SK-N-SH (cell line): ENCODE data around the gene ATP6V1B1. TPM values are rescaled to one million over a fixed set of nuclear protein-coding genes. Genes with fewer than 3 reads are reported as not detected.

Experiments used
- CTCF ChIA-PET: fragments of 300-600, 350-600 bp; formaldehyde crosslinking; extraction: SDS; loops from one replicate; lab custom pipeline; 2021; lab: Yijun Ruan, JAX
- POLR2A ChIA-PET: fragments of 350-600 bp; sonication (Branson Sonifier 250); formaldehyde crosslinking; extraction: SDS; loops from one replicate; lab custom pipeline; 2020; ENCODE audit warnings: antibody characterized with exemption, inconsistent platforms; lab: Yijun Ruan, JAX
- DNase-seq: peaks from one replicate; pipeline ENCODE4 v3.0.0; 2012
- H2AFZ ChIP-seq: fragments of 200-600 bp; sonication (generic); 2 replicates; pipeline ENCODE4 v1.8.1; 2016; ENCODE audit warnings: antibody characterized with exemption, mild to moderate bottlenecking, low read depth
- H3F3A ChIP-seq: fragments of 200-600 bp; sonication (generic); replicated peaks from 2 replicates; pipeline ENCODE3; 2016; ENCODE audit warnings: antibody characterized with exemption, mild to moderate bottlenecking; ENCODE audit not compliant: insufficient read depth
- H3K27ac ChIP-seq, 2 experiments: fragments of 200-500 bp in 1 of 2; fragments of 200-600 bp in 1 of 2; sonication (Bioruptor generic) in 1 of 2; sonication (generic), shearing (Covaris generic) in 1 of 2; 2 replicates each; pipeline versions ENCODE4 v1.5.1 to v1.6.1; 2014 to 2016; ENCODE audit warnings: low read depth in 2 of 2, inconsistent platforms in 1 of 2, low read length in 1 of 2, mild to moderate bottlenecking in 1 of 2, mixed read lengths in 1 of 2
- H3K27me3 ChIP-seq: fragments of 200-600 bp; sonication (generic), shearing (Covaris generic); 2 replicates; pipeline ENCODE4 v1.6.1; 2016; ENCODE audit warnings: mixed run types; ENCODE audit not compliant: insufficient read depth
- H3K36me3 ChIP-seq, 2 experiments: fragments of 200-500 bp in 1 of 2; fragments of 200-600 bp in 1 of 2; sonication (Bioruptor generic) in 1 of 2; sonication (generic) in 1 of 2; replicated peaks in 1 of 2; 2 replicates each; pipeline versions ENCODE3 to v1.5.1; 2014 to 2016; ENCODE audit warnings: low read length in 1 of 2, mild to moderate bottlenecking in 1 of 2; ENCODE audit not compliant: insufficient read depth in 2 of 2, control insufficient read depth in 1 of 2
- H3K4me1 ChIP-seq, 2 experiments: fragments of 200-500 bp in 1 of 2; fragments of 200-600 bp in 1 of 2; sonication (Bioruptor generic) in 1 of 2; sonication (generic), shearing (Covaris generic) in 1 of 2; 2 replicates each; pipeline versions ENCODE4 v1.5.1 to v1.6.1; 2014 to 2016; ENCODE audit warnings: low read depth in 1 of 2, low read length in 1 of 2, mixed run types in 1 of 2; ENCODE audit not compliant: insufficient read depth in 2 of 2, control insufficient read depth in 1 of 2
- H3K4me2 ChIP-seq: fragments of 200-600 bp; sonication (generic), shearing (Covaris generic); 2 replicates; pipeline ENCODE4 v1.6.1; 2017; ENCODE audit warnings: mixed run types
- H3K4me3 ChIP-seq, 2 experiments: fragments of 200-500 bp in 1 of 2; fragments of 200-600 bp in 1 of 2; sonication (Bioruptor generic) in 1 of 2; sonication (generic), shearing (Covaris generic) in 1 of 2; 2 replicates each; pipeline versions ENCODE4 v1.5.1 to v1.8.1; 2014 to 2016; ENCODE audit warnings: low read depth in 2 of 2, inconsistent platforms in 1 of 2, low read length in 1 of 2, mild to moderate bottlenecking in 1 of 2, mixed read lengths in 1 of 2, moderate library complexity in 1 of 2
- H3K79me2 ChIP-seq: fragments of 200-600 bp; sonication (generic); 2 replicates; pipeline ENCODE4 v1.8.1; 2017; ENCODE audit warnings: mild to moderate bottlenecking; ENCODE audit not compliant: insufficient read depth
- H3K9ac ChIP-seq: fragments of 200-600 bp; sonication (generic); 2 replicates; pipeline ENCODE4 v1.6.1; 2017; ENCODE audit warnings: mixed run types
- H3K9me2 ChIP-seq: fragments of 200-600 bp; sonication (generic); 2 replicates; pipeline ENCODE4 v1.6.1; 2017; ENCODE audit warnings: mixed run types
- H3K9me3 ChIP-seq: fragments of 200-600 bp; sonication (generic); 2 replicates; pipeline ENCODE4 v1.6.1; 2017; ENCODE audit warnings: mixed run types, mild to moderate bottlenecking, moderate library complexity
- H4K20me1 ChIP-seq: fragments of 200-600 bp; sonication (generic); 2 replicates; pipeline ENCODE4 v1.6.1; 2017; ENCODE audit warnings: mild to moderate bottlenecking, mixed run types; ENCODE audit not compliant: insufficient read depth
- ELF1 ChIP-seq: IDR thresholded peaks from 2 replicates; pipeline ENCODE4 v1.4.0; 2012
- EP300 ChIP-seq, 2 experiments: IDR thresholded peaks; 2 replicates each; pipeline versions ENCODE4 v1.4.0 to v1.6.1; 2012; ENCODE audit warnings: borderline replicate concordance in 1 of 2, low read depth in 1 of 2, low read length in 1 of 2
- EZH2phosphoT487 ChIP-seq: fragments of 200-600 bp; sonication (generic); IDR thresholded peaks from 2 replicates; pipeline ENCODE4 v1.6.1; 2017; ENCODE audit warnings: low read depth, mixed run types, mild to moderate bottlenecking, antibody characterized with exemption, moderate library complexity, borderline replicate concordance
- FOSL2 ChIP-seq: IDR thresholded peaks from 2 replicates; pipeline ENCODE4 v1.4.0; 2012; ENCODE audit warnings: low read depth, mild to moderate bottlenecking, moderate library complexity, borderline replicate concordance
- FOXJ3 ChIP-seq: sonication (generic); formaldehyde crosslinking; IDR thresholded peaks from 2 replicates; pipeline ENCODE4 v1.5.1; 2020; ENCODE audit warnings: mild to moderate bottlenecking, missing genetic modification reagents
- FOXM1 ChIP-seq: IDR thresholded peaks from 2 replicates; pipeline ENCODE4 v1.4.0; 2012; ENCODE audit warnings: low read depth, mild to moderate bottlenecking
- MAX ChIP-seq: IDR thresholded peaks from 2 replicates; pipeline ENCODE4 v1.4.0; 2012; ENCODE audit warnings: low read depth
- MEF2A ChIP-seq: IDR thresholded peaks from 2 replicates; pipeline ENCODE4 v1.4.0; 2012; ENCODE audit warnings: low read depth, borderline replicate concordance
- MXI1 ChIP-seq: IDR thresholded peaks from 2 replicates; pipeline ENCODE4 v1.6.1; 2012; ENCODE audit warnings: mild to moderate bottlenecking, low read depth, low read length, improper control_type of control experiment
- NFIC ChIP-seq: IDR thresholded peaks from 2 replicates; pipeline ENCODE4 v1.4.0; 2012; ENCODE audit warnings: borderline replicate concordance
- NRF1 ChIP-seq: IDR thresholded peaks from 2 replicates; pipeline ENCODE4 v1.6.1; 2012; ENCODE audit warnings: low read depth, mild to moderate bottlenecking, low read length
- PBX3 ChIP-seq: IDR thresholded peaks from 2 replicates; pipeline ENCODE4; 2012
- POLR2AphosphoS5 ChIP-seq: IDR thresholded peaks from 2 replicates; pipeline ENCODE4 v1.6.1; 2012; ENCODE audit warnings: low read depth, low read length
- RAD21 ChIP-seq: IDR thresholded peaks from 2 replicates; pipeline ENCODE4 v1.6.1; 2012; ENCODE audit warnings: mild to moderate bottlenecking, low read length
- RCOR1 ChIP-seq: fragments of 150-350 bp; IDR thresholded peaks from 2 replicates; pipeline ENCODE4 v1.6.1; 2017; ENCODE audit warnings: antibody characterized with exemption, low read length
- RFX5 ChIP-seq: IDR thresholded peaks from 2 replicates; pipeline ENCODE4 v1.6.1; 2012; ENCODE audit warnings: mild to moderate bottlenecking, improper control_type of control experiment, low read length
- RXRA ChIP-seq: IDR thresholded peaks from 2 replicates; pipeline ENCODE4 v1.4.0; 2012; ENCODE audit warnings: low read depth, mild to moderate bottlenecking, borderline replicate concordance
- SIN3A ChIP-seq: IDR thresholded peaks from 2 replicates; pipeline ENCODE4 v1.6.1; 2012; ENCODE audit warnings: low read depth, mild to moderate bottlenecking, low read length, moderate library complexity, borderline replicate concordance
- SMC3 ChIP-seq: IDR thresholded peaks from 2 replicates; pipeline ENCODE4 v1.6.1; 2012; ENCODE audit warnings: low read depth, low read length, improper control_type of control experiment
- TAF1 ChIP-seq: IDR thresholded peaks from 2 replicates; pipeline ENCODE4 v1.6.1; 2012; ENCODE audit warnings: low read depth, mild to moderate bottlenecking, low read length, moderate library complexity, borderline replicate concordance
- TEAD4 ChIP-seq: IDR thresholded peaks from 2 replicates; pipeline ENCODE4 v1.4.0; 2012; ENCODE audit warnings: mild to moderate bottlenecking, borderline replicate concordance; ENCODE audit not compliant: insufficient read depth
- WGBS: methylation state at CpG from one replicate; pipeline ENCODE4 v1.1.6; 2017; ENCODE audit warnings: low lambda C conversion rate; 5-methylcytosine and 5-hydroxymethylcytosine counted together
- polyA plus RNA-seq, 3 experiments: library from polyadenylated mRNA; depleted of rRNA; stranded (reverse); fragments of >200 nt; gene quantifications; 2 replicates each; pipeline ENCODE4 v1.2.3, GENCODE V29; 2012

The ATP6V1B1 gene
- polyA plus RNA-seq, 1 of the 3 experiments (the other 2 are of a cell fraction) = 4.9 TPM

GRCh38 chr2:70890469-70891065, 45.1 kb upstream of the ATP6V1B1 start:
- no peaks in the 10 kb centered on the region for H3K27me3 ChIP-seq
- no peak for DNase-seq
- CTCF ChIA-PET = interaction anchor here (0.8 to 3.4 kb wide), 4 partner anchors 19 to 105 kb away, joined by 3 to 18 read pairs (median 4); no protein-coding TSS in a partner anchor

GRCh38 chr2:70891572-70892357, 43.9 kb upstream of the ATP6V1B1 start:
- WGBS = 71% methylated on average over 9 of the region's 9 CpGs

More at GRCh38 chr2:70890469-70891065, 45.1 kb upstream of the ATP6V1B1 start:
- no peak overlapping the region for H2AFZ ChIP-seq
- TF ChIP-seq MXI1 = no peak
- no peak for TF ChIP-seq EP300 (IDR thresholded peaks at IDR 0.05; ENCODE audit: borderline replicate concordance in 1 of 2, low read depth in 1 of 2, low read length in 1 of 2)
- no peak for TF ChIP-seq POLR2AphosphoS5
- TF ChIP-seq, all 33 proteins: peak for 0
- Histone ChIP-seq H3K4me1 (no peaks in the 10 kb centered on the region), H3K9me2 (no peaks in the 10 kb centered on the region), H3K4me3 (no peak overlapping the region), H3K9ac (no peak overlapping the region), H3K36me3 (no peaks in the 10 kb centered on the region), H3K9me3 (no peaks in the 10 kb centered on the region), H3K4me2 (no peak overlapping the region), H3F3A (no peaks in the 10 kb centered on the region), H3K27ac (no peak overlapping the region), H3K79me2 (no peaks in the 10 kb centered on the region), H4K20me1 (no peaks in the 10 kb centered on the region)
- POLR2A ChIA-PET = no interaction called here
- 67% methylated on average over 4 of the region's 5 CpGs for WGBS

GRCh38 chr2:70892750-70893149, 43.0 kb upstream of the ATP6V1B1 start:
- ChIA-PET POLR2A (no interaction called here), CTCF (interaction anchor here (0.8 to 1.7 kb wide), 6 partner anchors 22 to 103 kb away, joined by 3 to 11 read pairs (median 5); partner anchors contain the start of gene FIGLA)
- H4K20me1 ChIP-seq = no peaks in the 10 kb centered on the region
- no peak overlapping the region for H3K27ac ChIP-seq
- no peak overlapping the region for H2AFZ ChIP-seq
- no peaks in the 10 kb centered on the region for H3K9me3 ChIP-seq
- DNase-seq = no peak
- H3K4me2 ChIP-seq = no peak overlapping the region
- H3F3A ChIP-seq = no peaks in the 10 kb centered on the region
- WGBS = 63% methylated on average over 5 of the region's 5 CpGs
- no peaks in the 10 kb centered on the region for H3K9me2 ChIP-seq
- no peaks in the 10 kb centered on the region for H3K36me3 ChIP-seq
- no peaks in the 10 kb centered on the region for H3K27me3 ChIP-seq
- no peaks in the 10 kb centered on the region for H3K79me2 ChIP-seq
- H3K4me3 ChIP-seq = no peak overlapping the region
- H3K4me1 ChIP-seq = no peaks in the 10 kb centered on the region
- H3K9ac ChIP-seq = no peak overlapping the region
- TF ChIP-seq NRF1 (no peak), EP300 (IDR thresholded peaks at IDR 0.05; ENCODE audit: borderline replicate concordance in 1 of 2, low read depth in 1 of 2, low read length in 1 of 2) (no peak), RFX5 (no peak), EZH2phosphoT487 (no peak), SMC3 (no peak), MAX (no peak), TEAD4 (no peak), TAF1 (no peak), FOXM1 (no peak), FOSL2 (no peak), NFIC (no peak), SIN3A (no peak), PBX3 (no peak), RXRA (no peak), MEF2A (no peak)

More at GRCh38 chr2:70891572-70892357, 43.9 kb upstream of the ATP6V1B1 start:
- Histone ChIP-seq H3K9ac (no peak overlapping the region), H3K9me2 (no peaks in the 10 kb centered on the region), H3K4me3 (no peak overlapping the region), H3K27ac (no peak overlapping the region), H3K4me2 (no peak overlapping the region), H3K36me3 (no peaks in the 10 kb centered on the region), H3K9me3 (no peaks in the 10 kb centered on the region), H3K27me3 (no peaks in the 10 kb centered on the region), H4K20me1 (no peaks in the 10 kb centered on the region), H2AFZ (no peak overlapping the region), H3K79me2 (no peaks in the 10 kb centered on the region), H3F3A (no peaks in the 10 kb centered on the region), H3K4me1 (no peaks in the 10 kb centered on the region)
- TF ChIP-seq ELF1 (no peak), MAX (no peak), RCOR1 (no peak), FOXJ3 (CRISPR knock-in tag) (no peak), RAD21 (no peak), NFIC (no peak)
- CTCF ChIA-PET = interaction anchor here (1.0 to 3.4 kb wide), 3 partner anchors 21 to 42 kb away, joined by 3 to 18 read pairs (median 11); no protein-coding TSS in a partner anchor
- POLR2A ChIA-PET = no interaction called here
- DNase-seq = no peak
